ENCODE results near the gene NSG1. TPM values are rescaled to one million over a fixed set of nuclear protein-coding genes. Genes with fewer than 3 reads are reported as not detected.

NSG1 gene
- total and polyA plus RNA-seq, 2 donors (not counting 3 experiments of a cell fraction or from before 2014, with no cell fraction given) = 2.0 to 2.9 TPM

- TF ChIP-seq POLR2A (IDR thresholded peaks at IDR 0.05; ENCODE audit: low read depth, low read length) (no peak), EZH2 (IDR thresholded peaks at IDR 0.05; ENCODE audit: borderline replicate concordance, low read depth, low read length, severe bottlenecking) (no peak), MAX (IDR thresholded peaks at IDR 0.05; ENCODE audit: insufficient read depth, insufficient read length) (no peak), JUN (IDR thresholded peaks at IDR 0.05; ENCODE audit: borderline replicate concordance, insufficient read depth, insufficient read length, low read depth) (no peak), MYC (IDR thresholded peaks at IDR 0.05; ENCODE audit: low read depth, low read length) (no peak), POLR2AphosphoS5 (IDR thresholded peaks at IDR 0.05; ENCODE audit: insufficient read depth, low read depth, low read length) (no peak), FOS (IDR thresholded peaks at IDR 0.05; ENCODE audit: borderline replicate concordance, insufficient read depth, low read length) (no peak), GATA2 (IDR thresholded peaks at IDR 0.05; ENCODE audit: insufficient read depth, insufficient read length, low read depth, low read length) (no peak), CTCF (IDR thresholded peaks at IDR 0.05; ENCODE audit: extremely low read depth in 1 of 2, insufficient read depth in 1 of 2, low read depth in 1 of 2, low read length in 2 of 2) (no peak)
- Histone ChIP-seq H3K9ac (replicated peaks; ENCODE audit: extremely low read depth, insufficient read depth, low read length) (no peak overlapping the region), H3K4me3 (replicated peaks in 1 of 3; ENCODE audit: insufficient read depth in 1 of 3, low read depth in 1 of 3, low read length in 3 of 3) (no peak overlapping the region), H3K4me2 (ENCODE audit: insufficient read depth, low read length) (no peak overlapping the region), H3K4me1 (ENCODE audit: control insufficient read depth, extremely low read depth, insufficient read depth, low read length) (no peaks in the 10 kb centered on the region), H3K27ac (ENCODE audit: insufficient read depth, low read depth, low read length) (no peak overlapping the region), H4K20me1 (replicated peaks; ENCODE audit: control insufficient read depth, extremely low read depth, insufficient read depth, low read length) (no peaks in the 10 kb centered on the region), H3K79me2 (ENCODE audit: control insufficient read depth, insufficient read depth, low read length) (no peaks in the 10 kb centered on the region), H2AFZ (ENCODE audit: low read depth, low read length) (no peak overlapping the region), H3K9me1 (replicated peaks; ENCODE audit: control insufficient read depth, extremely low read depth, insufficient read depth, low read length) (no peaks in the 10 kb centered on the region), H3K9me3 (replicated peaks; ENCODE audit: control insufficient read depth, insufficient read depth, low read length) (no peaks in the 10 kb centered on the region), H3K36me3 (ENCODE audit: control insufficient read depth in 2 of 2, extremely low read depth in 1 of 2, insufficient read depth in 2 of 2, low read length in 2 of 2) (no peaks in the 10 kb centered on the region), H3K27me3 (ENCODE audit: control insufficient read depth in 2 of 2, insufficient read depth in 2 of 2, low read length in 2 of 2) (no peaks in the 10 kb centered on the region)
- intact Hi-C loops (cut with micrococcal nuclease) (no loop called here), dilution Hi-C loops (cut with MboI; ENCODE audit: extremely low pct_ligation_motif_present, low sequenced_read_pairs) (no loop called here)
- ChIA-PET POLR2A (no interaction called here), CTCF (interaction anchor here (0.8 to 1.3 kb wide), 2 partner anchors 13 to 20 kb away, joined by 3 to 4 read pairs; no protein-coding TSS in a partner anchor)
- BruUV-seq (replicated peaks) = no TSS peak
- DNase-seq (ENCODE audit: low read depth, low spot score) (no peak), FAIRE-seq (no peak)
Observed at GRCh38 chr4:4411906-4412305, 25.0 kb downstream of the NSG1 start.

All from endothelial cell of umbilical vein (primary cell).